IPS-NIHi7 (cell line): ENCODE measurements around the gene SLC5A11.
"Not testable (repeated sequence)": the region's sequence is repeated elsewhere in the genome, so short reads cannot be mapped to it uniquely, and the experiment has no call there.

Source experiments
- DNase-seq: peaks from one replicate; pipeline ENCODE4 v3.0.0; 2012; ENCODE audit warnings: mixed read lengths; ENCODE audit errors: extremely low spot score

SLC5A11 gene

DNA sequence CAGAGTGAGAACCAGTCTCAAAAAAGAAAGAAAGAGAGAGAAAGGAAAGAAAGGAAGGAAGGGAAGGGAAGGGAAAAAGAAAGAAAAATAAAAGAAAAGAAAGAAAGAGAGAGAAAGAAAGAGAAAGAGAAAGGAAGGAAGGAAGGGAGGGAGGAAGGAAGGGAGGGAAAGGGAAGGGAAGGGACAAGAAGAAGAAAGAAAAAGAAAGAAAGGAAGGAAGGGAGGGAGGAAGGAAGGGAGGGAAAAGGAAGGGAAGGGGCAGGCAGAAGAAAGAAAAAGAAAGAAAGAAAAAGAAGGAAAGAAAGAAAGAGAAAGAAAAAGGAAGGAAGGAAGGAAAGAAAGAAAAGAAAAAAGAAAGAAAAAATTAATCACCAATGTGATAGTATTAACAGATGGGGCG, 15.7 kb downstream of the SLC5A11 start:
- DNase-seq = no peak

GRCh38 chr16:24863582-24864437, 18.0 kb downstream of the SLC5A11 start:
- DNase-seq = no peak

DNA sequence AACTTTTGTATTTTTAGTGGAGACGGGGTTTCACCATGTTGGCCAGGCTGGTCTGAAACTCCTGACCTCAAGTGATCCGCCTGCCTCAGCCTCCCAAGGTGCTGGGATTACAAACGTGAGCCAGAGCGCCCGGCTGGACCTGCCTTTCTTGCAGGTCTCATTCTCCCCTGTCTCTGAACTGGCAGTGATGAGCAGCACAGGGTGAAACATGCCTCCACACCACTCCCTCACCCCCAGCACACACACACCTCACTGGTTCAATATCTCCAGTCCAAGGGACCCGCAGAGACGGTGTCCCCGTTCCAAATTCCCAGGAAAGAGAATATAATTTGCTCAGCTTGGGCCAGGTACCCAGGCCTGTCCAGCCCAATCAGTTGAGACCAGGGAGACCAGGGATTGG, 23.3 kb downstream of the SLC5A11 start:
- DNase-seq = no peak

DNA sequence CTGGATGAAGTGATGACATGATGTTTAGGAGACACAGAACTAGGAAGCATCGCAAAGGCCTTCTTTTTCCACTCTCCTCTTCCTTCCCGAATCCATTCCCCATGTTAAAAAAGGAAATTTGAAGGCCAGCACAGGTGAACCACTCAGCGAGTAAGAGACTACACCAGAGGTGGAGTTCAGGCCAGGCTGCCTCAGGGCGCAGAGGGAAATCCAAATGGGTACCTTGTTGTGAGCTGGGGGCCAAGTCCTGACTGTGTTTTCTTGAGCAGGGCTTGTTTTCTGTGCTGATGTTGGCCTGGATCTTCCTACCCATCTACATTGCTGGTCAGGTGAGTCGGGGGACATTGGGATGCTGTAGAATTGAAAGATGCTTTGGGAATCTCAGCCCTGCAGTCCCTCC, 26.1 kb downstream of the SLC5A11 start:
- no peak for DNase-seq

DNA sequence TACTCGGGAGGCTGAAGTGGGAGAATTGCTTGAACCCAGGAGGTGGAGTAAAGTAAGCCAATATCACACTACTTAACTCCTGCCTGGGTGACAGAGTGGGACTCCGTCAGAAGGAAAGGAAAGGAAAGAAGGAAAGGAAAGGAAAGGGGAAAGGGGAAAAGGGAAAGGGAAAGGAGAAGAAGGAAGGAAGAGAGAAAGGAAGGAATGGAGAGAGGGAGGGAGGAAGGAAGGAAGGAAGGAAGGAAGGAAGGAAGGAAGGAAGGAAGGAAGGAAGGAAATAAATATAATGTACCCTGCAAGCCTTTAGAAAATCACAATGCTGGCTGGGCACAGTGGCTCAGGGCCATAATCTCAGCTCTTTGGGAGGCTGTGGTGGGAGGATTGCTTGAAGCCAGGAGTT, 27.3 kb downstream of the SLC5A11 start:
- DNase-seq = no peak

- DNase-seq = no peak
Measured at GRCh38 chr16:24875466-24875865, 29.7 kb downstream of the SLC5A11 start.

DNA sequence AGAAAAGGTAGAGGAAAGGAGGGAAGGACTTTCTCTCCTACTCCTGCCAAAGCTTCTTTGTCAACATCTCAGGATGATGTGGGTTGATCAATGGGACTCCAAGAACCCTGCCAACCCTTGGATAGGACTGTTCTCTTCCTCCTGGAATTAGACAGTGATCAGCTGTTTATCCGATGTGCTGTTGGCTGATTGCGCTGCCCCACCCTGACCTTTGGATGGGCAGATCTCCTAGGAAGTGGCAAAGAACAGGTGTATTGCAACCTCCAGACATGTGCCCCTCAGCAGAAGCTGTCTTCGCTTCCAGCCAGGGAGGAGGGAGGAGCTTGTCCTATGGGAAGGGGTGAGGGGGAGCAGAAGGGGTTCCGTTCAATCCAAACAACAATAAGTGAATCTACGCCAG, 30.5 kb downstream of the SLC5A11 start:
- DNase-seq = no peak

DNA sequence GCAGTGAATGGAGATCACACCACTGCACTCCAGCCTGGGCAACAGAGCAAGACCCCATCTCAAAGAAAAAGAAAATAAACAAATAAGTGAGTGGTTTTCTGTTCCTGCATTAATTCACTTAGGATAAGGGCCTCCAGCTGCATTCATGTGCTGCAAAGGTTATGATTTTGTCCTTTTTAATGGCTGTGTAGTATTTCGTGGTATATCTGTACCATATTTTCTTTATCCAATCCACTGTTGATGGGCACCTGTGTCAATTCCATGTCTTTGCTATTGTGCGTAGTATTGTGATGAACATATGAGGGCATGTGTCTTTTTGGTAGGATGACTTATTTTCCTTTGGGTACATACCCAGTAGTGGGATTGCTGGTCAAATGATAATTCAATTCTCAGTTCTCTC, 33.9 kb downstream of the SLC5A11 start:
- no peak for DNase-seq

- DNase-seq = no peak
Measured at GRCh38 chr16:24883714-24884151, 38.0 kb downstream of the SLC5A11 start.

GRCh38 chr16:24887472-24887871, 41.7 kb downstream of the SLC5A11 start:
- no peak for DNase-seq

DNA sequence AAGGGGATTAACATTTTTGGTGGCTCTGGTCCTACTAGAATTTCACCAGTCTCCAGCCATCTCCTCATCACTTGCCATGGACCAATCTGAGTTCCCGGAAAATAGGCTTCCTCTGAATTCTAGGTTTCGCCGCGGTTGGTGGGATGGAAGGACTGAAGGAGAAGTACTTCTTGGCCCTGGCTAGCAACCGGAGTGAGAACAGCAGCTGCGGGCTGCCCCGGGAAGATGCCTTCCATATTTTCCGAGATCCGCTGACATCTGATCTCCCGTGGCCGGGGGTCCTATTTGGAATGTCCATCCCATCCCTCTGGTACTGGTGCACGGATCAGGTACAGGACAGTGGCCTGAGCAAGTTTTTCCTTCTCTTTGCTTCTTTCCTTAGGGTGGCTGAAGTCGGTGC, 45.0 kb downstream of the SLC5A11 start:
- DNase-seq = no peak

DNA sequence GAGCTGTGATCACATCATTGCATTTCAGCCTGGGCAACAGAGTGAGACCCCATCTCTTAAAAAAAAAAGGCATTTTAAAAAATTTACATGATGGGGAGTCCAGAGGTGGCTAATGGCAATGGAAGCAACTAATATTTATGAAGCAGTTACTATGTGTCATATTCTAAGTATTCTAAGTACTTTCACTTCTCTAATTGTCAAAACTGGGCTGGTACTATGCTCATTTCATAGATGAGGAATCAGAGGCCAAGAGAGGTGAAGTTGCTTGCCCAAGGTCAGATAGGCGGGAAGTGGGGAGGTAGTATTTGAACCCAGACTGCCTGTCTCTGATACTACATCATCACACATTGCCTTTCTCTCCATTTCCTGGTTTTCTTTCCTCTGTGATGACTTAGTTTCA, 50.7 kb downstream of the SLC5A11 start:
- no peak for DNase-seq

DNA sequence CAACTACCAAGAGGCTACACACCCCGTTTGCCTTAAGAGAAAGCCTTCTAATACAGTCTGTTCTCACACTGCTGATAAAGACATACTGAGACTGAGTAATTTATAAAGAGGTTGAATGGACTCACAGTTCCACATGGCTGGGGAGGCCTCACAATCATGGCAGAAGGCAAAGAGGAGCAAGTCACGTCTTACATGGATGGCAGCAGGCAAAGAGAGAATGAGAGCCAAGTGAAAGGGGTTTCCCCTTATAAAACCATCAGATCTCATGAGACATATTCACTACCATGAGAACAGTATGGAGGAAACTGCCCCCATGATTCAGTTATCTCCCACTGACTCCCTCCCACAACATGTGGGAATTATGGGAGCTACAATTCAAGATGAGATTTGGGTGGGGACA, 51.8 kb downstream of the SLC5A11 start:
- not testable (repeated sequence) for DNase-seq

DNA sequence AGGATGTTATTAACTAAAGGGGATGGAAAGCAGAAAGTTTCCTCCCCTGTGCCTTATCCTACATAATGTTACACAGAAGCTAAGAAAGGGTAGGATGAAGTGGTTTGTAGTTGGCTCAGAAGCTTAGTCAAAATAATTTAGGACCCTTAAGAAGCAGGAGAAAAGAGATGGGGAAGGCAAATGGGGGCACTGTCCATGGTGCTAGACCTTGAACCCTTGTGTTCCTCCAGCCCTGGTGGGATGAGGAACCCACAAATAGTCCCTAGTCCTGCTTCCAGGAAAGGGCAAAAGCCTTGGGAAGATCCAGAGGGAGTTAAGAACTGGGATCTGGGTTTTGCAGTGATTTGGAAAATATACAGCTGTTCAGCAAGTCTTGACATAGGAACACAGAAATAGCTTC, 54.5 kb downstream of the SLC5A11 start:
- no peak for DNase-seq

DNA sequence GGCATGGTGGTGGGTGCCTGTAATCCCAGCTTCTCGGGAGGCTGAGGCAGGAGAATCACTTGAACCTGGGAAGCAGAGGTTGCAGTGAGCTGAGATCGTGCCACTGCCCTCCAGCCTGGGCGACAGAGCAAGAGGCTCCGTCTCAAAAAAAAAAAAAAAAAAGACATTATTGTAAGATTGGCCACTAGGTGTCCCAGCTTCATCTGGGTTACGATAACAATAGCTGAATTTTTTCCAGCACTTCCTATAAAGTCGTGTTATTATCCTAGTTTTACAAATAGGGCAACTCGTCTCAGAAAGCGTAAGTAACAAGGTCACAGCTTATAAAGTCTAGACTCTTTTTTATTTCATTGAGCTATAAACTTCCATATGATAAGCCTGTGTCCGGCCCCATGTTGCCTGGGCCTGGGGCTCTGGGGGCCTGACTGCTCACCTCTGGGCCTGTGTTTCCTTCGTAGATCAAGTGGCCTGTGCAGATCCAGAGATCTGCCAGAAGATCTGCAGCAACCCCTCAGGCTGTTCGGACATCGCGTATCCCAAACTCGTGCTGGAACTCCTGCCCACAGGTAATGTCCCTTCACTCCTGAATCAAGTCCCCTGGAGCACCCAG, 60.5 kb downstream of the SLC5A11 start:
- no peak for DNase-seq

- DNase-seq = no peak
Measured at GRCh38 chr16:24906901-24907300, 61.1 kb downstream of the SLC5A11 start.

- no peak for DNase-seq
Measured at GRCh38 chr16:24908716-24909115, 63.0 kb downstream of the SLC5A11 start.

GRCh38 chr16:24909856-24910255, 64.1 kb downstream of the SLC5A11 start:
- DNase-seq = no peak

- DNase-seq = no peak
Measured at GRCh38 chr16:24915019-24915418, 69.3 kb downstream of the SLC5A11 start.

- DNase-seq = no peak
Measured at GRCh38 chr16:24915576-24915975, 69.8 kb downstream of the SLC5A11 start.

GRCh38 chr16:24917236-24917635, 71.5 kb downstream of the SLC5A11 start:
- no peak for DNase-seq

DNA sequence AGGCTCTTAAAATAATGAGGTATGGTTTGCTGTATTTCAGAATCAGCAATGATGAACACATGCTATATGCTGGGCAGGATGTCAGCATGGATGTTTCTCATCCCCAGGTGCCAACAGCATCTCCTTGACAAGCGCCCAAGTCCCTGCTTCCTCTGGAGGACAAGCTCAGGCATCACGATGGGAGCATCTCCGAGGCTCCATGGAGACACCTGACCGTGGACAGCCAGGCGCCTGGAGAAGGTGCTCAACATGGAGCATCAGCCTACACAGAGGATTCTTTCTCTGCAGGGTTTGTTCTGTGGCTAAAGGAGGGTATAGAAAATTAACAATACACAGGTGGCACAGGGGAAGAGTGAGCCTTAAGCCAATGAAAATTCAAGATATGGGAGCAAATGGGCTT, 72.1 kb downstream of the SLC5A11 start:
- no peak for DNase-seq

- DNase-seq = no peak
Measured at GRCh38 chr16:24918641-24919040, 72.9 kb downstream of the SLC5A11 start.
